Neural progenitor cell (in vitro differentiated cells): ENCODE data around the gene SAMHD1.

Source experiments
- CTCF ChIP-seq: fragments of 200-600 bp; sonication (generic); IDR thresholded peaks from 2 replicates; pipeline ENCODE4 v1.5.1; 2017; ENCODE audit warnings: antibody characterized with exemption, mild to moderate bottlenecking
- EZH2phosphoT487 ChIP-seq: fragments of 200-600 bp; sonication (generic); IDR thresholded peaks from 2 replicates; pipeline ENCODE4 v1.6.1; 2017; ENCODE audit warnings: antibody characterized with exemption

GRCh38 chr20:36852187-36852586, 99.3 kb downstream of the SAMHD1 start:
- TF ChIP-seq CTCF (no peak), EZH2phosphoT487 (no peak)
